Adrenal gland (tissue), 12 donors: ENCODE results near the gene CGNL1. TPM values are rescaled to one million over a fixed set of nuclear protein-coding genes. Genes with fewer than 3 reads are reported as not detected.

Source experiments
- DNase-seq, 7 donors: peaks; one replicate each; pipeline ENCODE4 v3.0.0-alpha.2; 2019 to 2020
- H3K27ac ChIP-seq, 5 donors: fragments of 200-600 bp; sonication (generic) in 4 of 5; 1 replicate in 3 of 5; 2 replicates in 2 of 5; pipeline versions ENCODE4 v1.5.1 to v1.8.0; 2016 to 2020; ENCODE audit warnings: mild to moderate bottlenecking in 1 of 5
- H3K27me3 ChIP-seq: fragments of 200-600 bp; 2 replicates; pipeline ENCODE4 v1.8.0; 2021
- H3K36me3 ChIP-seq, 2 donors: fragments of 200-600 bp; replicated peaks in 1 of 2; 1 replicate in 1 of 2; 2 replicates in 1 of 2; pipeline versions ENCODE4 v1.5.1 to v1.8.0; 2018 to 2022
- H3K4me1 ChIP-seq, 2 donors: fragments of 200-600 bp; replicated peaks in 1 of 2; 1 replicate in 1 of 2; 2 replicates in 1 of 2; pipeline versions ENCODE4 v1.5.1 to v1.8.0; 2018 to 2021
- H3K4me3 ChIP-seq, 4 donors: fragments of 200-600 bp; sonication (generic) in 3 of 4; one replicate each; pipeline ENCODE4 v1.5.1; 2016 to 2018
- H3K9me3 ChIP-seq, 3 donors: fragments of 200-600 bp; sonication (generic) in 1 of 3; replicated peaks in 1 of 3; 1 replicate in 2 of 3; 2 replicates in 1 of 3; pipeline versions ENCODE4 v1.5.1 to v1.8.0; 2016 to 2021
- POLR2A ChIP-seq, 2 donors: fragments of 450-650 bp; IDR thresholded peaks; one replicate each; pipeline ENCODE4 v1.6.1; 2017; ENCODE audit warnings: antibody characterized with exemption in 2 of 2, mild to moderate bottlenecking in 2 of 2, moderate library complexity in 1 of 2
- WGBS, 4 donors: extraction: QIAGEN DNeasy Blood & Tissue Kit in 2 of 4; methylation state at CpG; one replicate each; pipeline versions ENCODE4 v1.1.5 to v1.1.7; 2013 to 2017; 5-methylcytosine and 5-hydroxymethylcytosine counted together
- intact Hi-C, 2 donors: fragments of 100-400 bp; cut with DNase I; formaldehyde crosslinking; loops; one replicate each; pipeline versions ENCODE4 v1.14.1 to v1.15.0; 2022 to 2023
- polyA plus RNA-seq, 3 donors: library from polyadenylated mRNA; stranded (reverse); fragments of 200-250 nt in 2 of 3; fragments of 350-450 nt in 1 of 3; fragmentation: Illumina TruSeq in 1 of 3; extraction: RNeasy Lipid Tissue Mini Kit (QIAGEN cat#74804) in 1 of 3; gene quantifications; one replicate each; pipeline ENCODE4 v1.2.3, GENCODE V29; 2013 to 2014
- total RNA-seq, 9 donors: library from RNA; depleted of rRNA in 4 of 9; stranded (reverse); fragments of >200 nt in 4 of 9; fragments of 120-200 nt in 1 of 9; fragmentation: NEBNext Ultra II Directional in 1 of 9; extraction: Animal tissue kit (Norgen Biotek cat#: 25700) in 1 of 9; gene quantifications; one replicate each; pipeline versions ENCODE4 v1.1.0 to v1.2.4, GENCODE V29; 2013 to 2023
- TF ChIP-seq, protein P1 (sequence below), 6 experiments: fragments of 450-650 bp in 4 of 6; fragments of 200-600 bp in 2 of 6; sonication (generic) in 1 of 6; IDR thresholded peaks; 1 replicate in 5 of 6; 2 replicates in 1 of 6; pipeline versions ENCODE4 v1.5.1 to v1.8.0; 2016 to 2021; ENCODE audit warnings: antibody characterized with exemption in 6 of 6, mild to moderate bottlenecking in 2 of 6, moderate library complexity in 1 of 6
- donor health status: healthy with polysubstance abuse.
- donor health status: Bipolar disorder and iron deficiency.
- donor health status: DM: yes; HTN: yes; CAD: no.
- donor health status: DM: no; HTN: no; CAD: no.
- donor health status: DM: no; HTN: no; CAD: no.
- donor health status: DM: yes; HTN: yes; CAD: no.

The CGNL1 gene
- total and polyA plus RNA-seq, 12 donors = 5.2 to 49.5 (median 22.0) TPM

DNA sequence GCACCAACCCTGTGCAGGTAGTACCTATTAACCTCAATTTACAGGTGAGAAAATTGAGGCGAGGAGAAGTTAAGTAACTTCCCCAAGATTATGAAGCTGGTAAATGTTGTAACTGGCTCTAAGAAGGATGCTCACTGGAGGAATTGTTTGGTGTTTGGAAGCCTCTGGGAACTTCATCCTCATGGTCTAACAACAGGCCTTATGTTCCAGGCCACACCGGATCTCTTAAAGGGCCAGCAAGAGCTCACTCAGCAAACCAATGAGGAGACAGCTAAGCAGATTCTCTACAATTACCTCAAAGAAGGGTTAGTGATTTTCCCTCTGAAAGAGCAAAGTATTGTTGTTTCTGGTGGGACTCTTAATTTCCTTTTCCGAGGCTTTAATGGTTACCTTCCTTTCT, 63.9 kb downstream of the CGNL1 start:
- WGBS, 4 donors = 80 to 93% (median 88%) methylated on average over 3 of the region's 3 CpGs
- no peak for TF ChIP-seq POLR2A (IDR thresholded peaks at IDR 0.05)
- TF ChIP-seq, protein P1, sequence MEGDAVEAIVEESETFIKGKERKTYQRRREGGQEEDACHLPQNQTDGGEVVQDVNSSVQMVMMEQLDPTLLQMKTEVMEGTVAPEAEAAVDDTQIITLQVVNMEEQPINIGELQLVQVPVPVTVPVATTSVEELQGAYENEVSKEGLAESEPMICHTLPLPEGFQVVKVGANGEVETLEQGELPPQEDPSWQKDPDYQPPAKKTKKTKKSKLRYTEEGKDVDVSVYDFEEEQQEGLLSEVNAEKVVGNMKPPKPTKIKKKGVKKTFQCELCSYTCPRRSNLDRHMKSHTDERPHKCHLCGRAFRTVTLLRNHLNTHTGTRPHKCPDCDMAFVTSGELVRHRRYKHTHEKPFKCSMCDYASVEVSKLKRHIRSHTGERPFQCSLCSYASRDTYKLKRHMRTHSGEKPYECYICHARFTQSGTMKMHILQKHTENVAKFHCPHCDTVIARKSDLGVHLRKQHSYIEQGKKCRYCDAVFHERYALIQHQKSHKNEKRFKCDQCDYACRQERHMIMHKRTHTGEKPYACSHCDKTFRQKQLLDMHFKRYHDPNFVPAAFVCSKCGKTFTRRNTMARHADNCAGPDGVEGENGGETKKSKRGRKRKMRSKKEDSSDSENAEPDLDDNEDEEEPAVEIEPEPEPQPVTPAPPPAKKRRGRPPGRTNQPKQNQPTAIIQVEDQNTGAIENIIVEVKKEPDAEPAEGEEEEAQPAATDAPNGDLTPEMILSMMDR (IDR thresholded peaks at IDR 0.05) = no peak
- Histone ChIP-seq H3K36me3 (no peaks in the 10 kb centered on the region), H3K4me1 (peaks cover 3 to 18% of the 10 kb centered on the region in 2 donors), H3K27me3 (no peaks in the 10 kb centered on the region), H3K27ac (peak overlapping the region in 1 of 5 donors; percentile 35), H3K9me3 (no peaks in the 10 kb centered on the region), H3K4me3 (no peak overlapping the region)
- intact Hi-C loops = no loop called here
- no peak for DNase-seq

- DNase-seq = no peak
- whole genome bisulfite sequencing, 4 donors = 0 to 75% (median 38%) methylated on average over 1 of the region's 1 CpG
- H3K4me1 ChIP-seq = peaks cover 7 to 21% of the 10 kb centered on the region in 2 donors
- intact Hi-C loops = no loop called here
- peak overlapping the region in 1 of 5 donors; percentile 35 for H3K27ac ChIP-seq
- TF ChIP-seq, protein P1 (IDR thresholded peaks at IDR 0.05) = no peak
- no peaks in the 10 kb centered on the region for H3K9me3 ChIP-seq
- H3K36me3 ChIP-seq = no peaks in the 10 kb centered on the region
- H3K4me3 ChIP-seq = no peak overlapping the region
- H3K27me3 ChIP-seq = no peaks in the 10 kb centered on the region
These were observed 64.5 kb downstream of the CGNL1 start for GRCh38 chr15:57440799-57441198.

DNA sequence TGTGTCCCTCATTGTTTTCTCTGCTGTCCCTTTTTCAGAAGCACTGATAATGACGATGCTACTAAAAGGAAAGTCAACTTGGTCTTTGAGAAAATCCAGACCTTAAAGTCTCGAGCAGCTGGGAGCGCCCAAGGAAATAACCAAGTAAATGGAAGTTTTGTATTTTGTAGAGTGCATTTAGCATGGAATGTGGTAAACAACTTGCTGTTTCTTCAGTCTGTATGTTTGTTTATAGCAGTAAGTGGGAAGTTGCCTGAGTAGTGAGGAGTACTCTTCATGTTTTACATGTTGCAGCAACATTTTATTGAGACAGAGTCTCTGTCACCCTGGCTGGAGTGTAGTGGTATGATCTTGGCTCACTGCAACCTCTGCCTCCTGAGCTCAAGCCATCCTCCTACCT, 66.0 kb downstream of the CGNL1 start:
- no peak overlapping the region for H3K27ac ChIP-seq
- no peaks in the 10 kb centered on the region for H3K27me3 ChIP-seq
- H3K9me3 ChIP-seq = no peaks in the 10 kb centered on the region
- TF ChIP-seq, protein P1 (IDR thresholded peaks at IDR 0.05) = no peak
- no peak for TF ChIP-seq POLR2A (IDR thresholded peaks at IDR 0.05)
- 91 to 97% (median 94%) methylated on average over 3 of the region's 3 CpGs for WGBS, 4 donors
- peaks cover 7 to 21% of the 10 kb centered on the region in 2 donors for H3K4me1 ChIP-seq
- DNase-seq = no peak
- H3K36me3 ChIP-seq = no peaks in the 10 kb centered on the region
- no peak overlapping the region for H3K4me3 ChIP-seq
- intact Hi-C loops = no loop called here

- H3K27me3 ChIP-seq = no peaks in the 10 kb centered on the region
- WGBS, 4 donors = 91 to 96% (median 95%) methylated on average over 8 of the region's 8 CpGs
- no peaks in the 10 kb centered on the region for H3K9me3 ChIP-seq
- H3K4me1 ChIP-seq = peaks cover 7 to 21% of the 10 kb centered on the region in 2 donors
- intact Hi-C loops = no loop called here
- no peak overlapping the region for H3K4me3 ChIP-seq
- no peaks in the 10 kb centered on the region for H3K36me3 ChIP-seq
- TF ChIP-seq, protein P1 (IDR thresholded peaks at IDR 0.05) = no peak
- H3K27ac ChIP-seq = no peak overlapping the region
- no peak for DNase-seq
These were observed 67.2 kb downstream of the CGNL1 start for GRCh38 chr15:57443486-57443885.
